ENCODE measurements around the gene PPT2.
"Not testable (repeated sequence)": the region's sequence is repeated elsewhere in the genome, so short reads cannot be mapped to it uniquely, and the experiment has no call there.

PPT2 gene

DNA sequence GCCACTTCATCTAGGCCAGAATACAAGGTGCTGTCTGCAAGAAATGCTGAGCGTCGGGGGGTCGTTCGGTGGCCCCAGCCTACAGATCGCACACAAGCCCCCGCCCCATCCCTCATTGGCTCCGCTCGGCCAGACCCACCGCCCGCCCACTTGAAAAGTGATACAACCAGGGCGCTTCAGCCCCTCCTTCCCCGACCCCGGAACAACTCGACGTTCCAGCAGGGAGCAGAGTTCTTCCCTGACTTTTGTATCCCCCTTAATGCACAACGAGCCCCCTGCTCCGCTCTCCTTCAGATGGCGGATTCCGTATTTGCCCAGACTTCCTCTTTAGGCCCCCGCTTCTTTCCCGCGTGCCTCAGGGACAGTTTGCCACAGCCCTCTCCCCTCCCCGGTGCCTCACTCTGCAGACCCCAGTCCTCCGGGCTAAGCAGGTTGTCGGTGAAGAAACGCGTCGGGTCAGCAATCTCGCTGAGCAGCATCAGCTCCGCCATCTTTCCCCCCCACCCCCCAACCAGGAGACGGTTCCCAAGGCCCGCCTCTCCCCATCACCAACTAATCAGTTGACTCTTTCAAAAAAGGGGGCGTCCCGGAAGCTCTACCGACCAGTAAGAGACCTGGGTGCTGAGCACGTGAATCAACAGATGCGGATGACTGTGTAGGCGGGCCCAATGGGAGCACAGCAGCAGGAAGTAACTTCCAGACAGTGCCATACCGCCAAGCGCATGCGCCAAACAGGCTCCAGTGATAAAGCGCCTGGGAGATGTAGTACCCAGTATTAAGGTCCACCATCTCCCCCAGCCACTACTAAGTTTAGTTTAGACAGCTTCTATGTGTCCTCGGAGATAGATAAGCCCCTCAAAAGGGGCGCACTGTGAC lies 26.0 kb upstream of the PPT2 start, which contains the start of gene ATF6B:
Gene ATF6B, minus strand, starts transcription at position 530 of the 876 bp plus-strand sequence. Its CDS starts 39 bp downstream, at position 491.
- peak; percentile 94 for DNase-seq (ENCODE audit: low spot score)

GRCh38 chr6:32128751-32129296 lies 25.1 kb upstream of the PPT2 start:
- DNase-seq (ENCODE audit: low spot score): no peak

GRCh38 chr6:32129297-32130088 lies 24.4 kb upstream of the PPT2 start:
- no peak for DNase-seq (ENCODE audit: low spot score)

DNA sequence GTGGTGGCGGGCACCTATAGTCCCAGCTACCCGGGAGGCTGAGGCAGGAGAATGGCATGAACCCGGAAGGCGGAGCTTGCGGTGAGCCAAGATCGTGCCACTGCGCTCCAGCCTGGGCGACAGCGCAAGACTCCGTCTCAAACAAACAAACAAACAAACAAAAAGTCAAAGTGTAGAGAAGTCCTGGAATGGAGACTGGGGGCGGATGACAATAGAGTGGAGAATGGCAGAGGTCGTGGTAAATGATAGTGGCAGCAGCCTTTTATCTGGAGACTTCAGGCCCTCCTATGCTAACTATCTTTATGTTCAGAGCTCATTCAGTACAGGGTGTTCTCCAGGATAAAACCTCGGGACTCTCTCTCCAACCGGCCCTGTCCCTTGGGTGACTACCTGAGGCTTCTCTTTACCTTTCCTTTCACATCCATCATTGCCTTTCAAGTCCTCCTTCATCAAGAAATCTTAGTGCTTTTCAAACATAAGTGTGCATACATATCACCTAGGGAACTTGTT lies 22.4 kb upstream of the PPT2 start:
- DNase-seq (ENCODE audit: low spot score): no peak

DNA sequence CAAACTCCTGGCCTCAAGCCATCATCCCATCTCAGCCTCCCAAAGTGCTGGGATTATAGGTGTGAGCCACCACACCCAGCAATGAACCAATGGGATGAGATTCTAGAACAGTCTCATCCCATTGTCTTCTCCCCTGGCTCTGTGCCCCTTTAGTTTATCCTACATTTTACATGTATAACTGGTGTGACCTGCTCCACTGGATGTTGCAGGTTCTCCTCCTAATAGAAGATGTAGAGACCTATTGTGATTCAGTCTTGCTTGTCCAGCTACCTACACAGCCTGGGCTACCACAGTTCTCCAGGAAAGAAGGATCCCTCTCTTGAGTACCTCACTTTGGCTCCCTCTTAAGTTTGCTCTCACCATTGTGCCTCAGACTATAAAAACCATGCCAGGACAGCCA lies 21.8 kb upstream of the PPT2 start:
- DNase-seq (ENCODE audit: low spot score): no peak

GRCh38 chr6:32133786-32134185 lies 20.2 kb upstream of the PPT2 start:
- DNase-seq (ENCODE audit: low spot score): no peak

DNA sequence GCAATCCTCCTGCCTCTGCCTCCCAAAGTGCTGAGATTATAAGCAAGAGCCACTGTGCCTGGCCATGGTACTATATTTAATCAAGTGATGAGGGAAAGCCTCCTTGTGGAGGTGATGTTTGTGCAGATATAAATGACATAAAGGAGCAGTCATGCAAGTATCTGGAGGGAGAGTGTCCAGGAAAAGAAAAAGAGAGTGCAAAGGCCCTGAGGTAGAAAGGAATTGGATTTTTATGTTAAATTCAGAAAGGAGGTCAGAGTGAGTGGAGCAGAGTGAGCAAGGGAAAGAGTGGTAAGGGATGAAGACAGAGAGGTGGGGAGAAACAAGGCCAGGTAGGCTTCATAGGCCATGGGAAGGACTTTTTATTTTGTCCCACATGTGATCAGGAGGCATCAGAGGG lies 16.5 kb upstream of the PPT2 start:
- no peak for DNase-seq (ENCODE audit: low spot score)

DNA sequence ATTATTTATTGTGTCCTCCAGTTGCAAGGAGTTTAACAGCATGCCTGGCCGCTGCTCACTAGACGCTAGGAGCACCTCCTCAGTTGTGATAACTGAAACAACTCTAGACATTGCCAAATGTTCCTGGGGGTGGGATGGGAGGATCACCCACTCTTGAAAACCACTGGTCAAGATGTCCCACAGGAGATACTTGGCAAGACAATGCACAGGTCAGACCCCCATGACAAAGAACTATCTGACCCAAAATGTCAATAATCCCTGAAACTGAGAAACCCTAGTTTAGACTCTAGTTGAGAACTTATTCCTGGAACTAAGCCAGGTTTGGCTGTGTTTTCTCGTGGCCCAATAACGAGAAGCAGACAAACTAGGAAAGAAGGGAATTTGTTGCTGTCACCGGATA lies 14.4 kb upstream of the PPT2 start:
- no peak for DNase-seq (ENCODE audit: low spot score)

DNA sequence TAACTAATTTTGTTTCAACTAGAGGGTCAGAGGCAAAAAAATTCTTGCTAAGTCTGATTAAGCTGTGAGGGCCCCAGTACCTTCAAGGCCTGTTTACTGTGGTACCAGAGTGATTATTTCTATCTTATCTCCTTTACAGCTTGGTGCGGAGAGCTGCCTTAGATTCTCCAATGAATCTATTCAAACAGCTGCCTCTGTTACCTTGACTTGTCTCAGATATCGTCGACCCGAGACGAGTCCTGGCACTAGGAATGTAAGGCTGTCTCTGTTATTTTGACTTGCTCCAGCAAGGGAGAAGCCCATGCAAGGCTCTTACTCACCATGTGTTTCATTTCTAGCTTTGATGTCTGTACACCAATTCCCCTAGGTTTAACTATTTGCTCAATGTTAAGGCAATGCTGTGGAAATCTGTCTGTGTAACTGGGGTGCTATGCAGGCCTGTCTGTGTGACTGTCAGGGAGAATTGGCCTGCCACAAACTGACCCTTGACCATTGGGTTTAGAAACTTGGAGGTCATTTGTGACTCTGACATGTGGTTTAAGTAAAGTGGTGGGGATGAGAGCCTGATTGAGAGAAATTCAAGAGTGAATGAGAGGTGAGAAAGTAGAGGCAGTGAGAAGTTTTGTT lies 13.4 kb upstream of the PPT2 start:
- no peak for DNase-seq (ENCODE audit: low spot score)

DNA sequence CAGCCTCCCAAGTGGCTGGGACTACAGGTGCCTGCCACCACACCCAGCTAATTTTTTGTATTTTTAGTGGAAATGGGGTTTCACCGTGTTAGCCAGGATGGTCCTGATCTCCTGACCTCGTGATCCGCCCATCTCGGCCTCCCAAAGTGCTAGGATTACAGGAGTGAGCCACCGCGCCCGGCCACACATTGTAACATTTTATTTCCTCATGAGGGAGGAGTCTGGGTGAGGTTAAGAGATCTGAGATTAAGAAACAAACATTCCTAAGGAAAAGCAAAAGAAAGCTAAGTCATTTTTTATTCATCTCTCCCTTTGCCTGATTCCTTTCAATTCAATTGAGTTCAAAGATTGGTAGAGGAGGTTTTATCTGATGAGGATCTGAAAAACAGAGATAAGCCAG lies 9.7 kb upstream of the PPT2 start:
- not testable (repeated sequence) for DNase-seq (ENCODE audit: low spot score)

DNA sequence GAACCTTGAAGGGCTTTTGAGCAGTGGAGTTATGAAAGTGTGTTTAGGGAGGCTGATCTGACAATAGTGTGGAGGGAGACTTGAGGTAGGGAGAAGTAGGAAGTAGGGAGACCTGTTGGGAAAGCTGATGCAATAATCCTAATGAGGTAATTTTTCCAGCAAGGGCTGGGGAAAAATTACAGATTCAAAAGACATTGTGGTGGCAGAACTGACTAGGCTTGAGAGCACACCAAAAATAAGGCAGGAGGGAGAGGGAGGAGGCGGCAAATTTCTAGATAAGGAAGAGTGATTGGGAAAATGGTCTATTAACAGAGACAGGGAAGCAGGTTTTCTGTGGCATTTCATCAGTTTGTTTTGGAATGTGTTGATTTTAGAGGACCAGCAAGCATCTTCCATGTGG lies 7.7 kb upstream of the PPT2 start:
- DNase-seq (ENCODE audit: low spot score): no peak

- DNase-seq (ENCODE audit: low spot score): no peak
Measured at GRCh38 chr6:32146687-32147086, 7.3 kb upstream of the PPT2 start.

DNA sequence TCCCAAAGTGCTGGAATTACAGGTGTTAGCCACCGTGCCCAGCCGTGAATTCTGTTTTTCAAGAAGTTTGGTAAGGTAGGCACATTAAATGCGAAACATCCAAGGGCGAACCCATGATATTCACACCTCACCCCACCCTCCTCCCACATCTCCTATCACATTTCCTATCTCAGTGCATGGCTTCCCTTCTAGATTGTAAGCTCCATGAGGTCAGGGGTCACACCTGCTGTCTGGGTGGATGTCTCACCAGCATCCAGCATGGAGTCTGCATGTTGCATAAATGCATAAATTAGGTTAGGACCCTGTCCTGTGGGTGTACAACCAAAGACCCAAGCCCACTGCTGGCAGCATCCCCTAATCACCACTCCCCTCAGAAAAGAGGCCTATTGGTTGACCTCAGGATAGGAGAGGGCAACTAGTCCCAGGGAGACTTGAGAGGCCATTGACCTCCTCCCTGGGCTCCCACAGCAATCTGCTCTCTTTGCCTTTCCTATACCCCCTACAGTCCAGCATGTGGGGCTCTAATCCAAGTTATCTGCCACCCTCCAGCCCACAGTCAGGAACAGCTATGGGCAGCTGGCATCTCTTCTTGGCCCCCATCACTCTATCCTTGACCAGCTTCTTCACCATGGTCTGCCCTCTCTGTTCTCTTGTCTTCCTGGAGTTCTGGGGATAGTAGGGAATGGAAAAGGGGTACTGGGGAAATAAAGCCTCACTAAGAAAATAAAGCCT lies 6.4 kb upstream of the PPT2 start:
- no peak for DNase-seq (ENCODE audit: low spot score)

GRCh38 chr6:32148289-32149091 lies 5.5 kb upstream of the PPT2 start:
- DNase-seq (ENCODE audit: low spot score): no peak

DNA sequence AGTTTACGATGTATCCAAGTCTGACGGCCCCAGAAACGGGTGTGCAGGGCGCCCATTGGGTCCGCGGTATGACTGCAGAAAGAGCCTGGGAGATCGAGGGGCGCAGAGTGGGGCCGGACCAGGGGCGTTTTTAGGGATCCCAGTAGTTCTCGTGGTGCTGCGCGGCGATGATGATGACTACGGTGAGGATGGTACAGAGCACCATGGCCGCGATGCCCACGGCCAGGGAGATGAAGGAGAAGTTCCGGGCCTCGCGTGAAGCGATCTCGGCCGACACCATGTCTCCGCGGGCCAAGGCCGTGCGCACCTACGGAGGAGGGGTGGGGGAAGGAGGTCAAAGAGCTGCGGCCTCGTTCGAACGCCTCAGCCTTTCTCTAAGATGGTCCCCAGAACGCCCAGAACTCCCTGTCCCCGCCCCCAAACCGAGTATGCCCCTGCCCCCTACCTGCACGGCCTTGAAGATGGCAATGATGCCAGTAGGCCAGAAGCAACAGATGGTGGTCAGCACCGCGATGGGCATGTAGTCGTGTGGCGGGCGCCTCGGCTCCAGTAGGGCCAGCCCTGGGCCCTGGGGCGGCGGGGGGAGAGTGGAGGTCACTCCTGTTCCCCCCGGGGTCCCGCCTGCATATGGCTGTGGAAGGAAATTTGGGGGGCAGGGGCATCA lies 4.7 kb upstream of the PPT2 start:
- no peak for DNase-seq (ENCODE audit: low spot score)

GRCh38 chr6:32149932-32150870 lies 3.7 kb upstream of the PPT2 start:
- no peak for DNase-seq (ENCODE audit: low spot score)

DNA sequence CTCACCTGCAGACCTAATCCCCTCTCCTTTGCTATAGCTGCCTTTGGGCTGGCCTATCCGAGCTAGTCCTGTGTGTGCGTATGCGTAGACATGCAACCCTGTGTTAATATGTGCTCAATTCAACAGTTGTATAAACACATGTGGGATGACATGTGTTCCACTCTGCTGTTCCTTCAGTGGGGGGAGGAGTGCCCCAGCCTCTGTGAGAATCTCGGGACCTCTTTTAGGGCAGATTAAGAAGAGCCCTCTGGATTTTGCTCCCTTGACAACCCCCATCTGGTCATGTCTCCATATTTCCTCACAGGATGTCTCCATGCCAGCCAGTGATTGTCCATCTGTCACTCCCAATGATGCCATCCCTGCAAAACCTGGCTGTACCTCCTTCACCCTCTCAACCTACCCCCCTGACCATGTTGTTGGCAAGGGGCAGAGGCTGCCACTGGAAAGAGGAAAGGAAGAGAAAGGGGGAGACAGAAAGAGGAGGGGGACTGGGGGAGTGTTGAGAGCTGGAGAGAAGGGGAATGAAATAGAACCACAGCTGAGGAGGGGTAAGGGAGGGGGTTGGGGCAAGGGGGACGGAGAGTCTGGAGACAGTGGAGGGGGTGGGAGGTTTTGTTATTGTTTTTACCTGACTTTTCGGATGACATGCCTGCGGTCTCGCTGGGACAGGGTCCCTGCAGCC lies 2.6 kb upstream of the PPT2 start:
- DNase-seq (ENCODE audit: low spot score): peak; percentile 67

Data from D341Med (cell line).